ENCODE measurements around the gene ROS1. TPM values are rescaled to one million over a fixed set of nuclear protein-coding genes. Genes with fewer than 3 reads are reported as not detected.

Gene ROS1
- total and polyA plus RNA-seq, 4 donors = under 0.01 TPM; not detected in 3

- H3K4me3 ChIP-seq (ENCODE audit: low read depth in 1 of 3, low read length in 3 of 3) = no peak overlapping the region
- TF ChIP-seq HNF4A (conservative IDR thresholded peaks at IDR 0.05) (peak; percentile 18 to 53), ATF3 (IDR thresholded peaks at IDR 0.05) (no peak), ZBTB33 (IDR thresholded peaks at IDR 0.05) (no peak), SP1 (IDR thresholded peaks at IDR 0.05) (no peak), JUND (IDR thresholded peaks at IDR 0.05) (peak in 1 of 2 donors; percentile 9), CTCF (IDR thresholded peaks at IDR 0.05; ENCODE audit: low read depth, low read length, missing input control) (no peak), REST (IDR thresholded peaks at IDR 0.05) (no peak), GABPA (IDR thresholded peaks at IDR 0.05 in 1 of 2, conservative IDR thresholded peaks at IDR 0.05 in 1 of 2) (no peak), HNF4G (IDR thresholded peaks at IDR 0.05) (no peak), FOXA1 (IDR thresholded peaks at IDR 0.05) (peak; percentile 17), MAX (IDR thresholded peaks at IDR 0.05) (no peak), NR2F2 (IDR thresholded peaks at IDR 0.05) (no peak), YY1 (IDR thresholded peaks at IDR 0.05) (no peak), RAD21 (IDR thresholded peaks at IDR 0.05) (no peak), EGR1 (IDR thresholded peaks at IDR 0.05; ENCODE audit: low read depth in 2 of 2) (peak in 1 of 2 donors; percentile 57), RXRA (IDR thresholded peaks at IDR 0.05) (peak in 1 of 2 donors; percentile 26), TAF1 (conservative IDR thresholded peaks at IDR 0.05) (no peak), FOXA2 (IDR thresholded peaks at IDR 0.05) (no peak)
- H3K4me1 ChIP-seq (ENCODE audit: control insufficient read depth in 4 of 4, insufficient read depth in 4 of 4, low read length in 3 of 4) = no peaks in the 10 kb centered on the region
- DNase-seq (ENCODE audit: low spot score) = no peak
- H3K9me3 ChIP-seq (ENCODE audit: control insufficient read depth in 4 of 4, low read length in 3 of 4) = no peaks in the 10 kb centered on the region
- no peaks in the 10 kb centered on the region for H3K27me3 ChIP-seq (ENCODE audit: control insufficient read depth in 4 of 4, insufficient read depth in 4 of 4, low read length in 3 of 4)
- no peak overlapping the region for H3K27ac ChIP-seq (ENCODE audit: low read depth in 1 of 2, low read length in 2 of 2)
- H3K9ac ChIP-seq (ENCODE audit: low read depth in 1 of 2, low read length in 2 of 2) = no peak overlapping the region
- 51% methylated on average over 1 of the region's 1 CpG for WGBS
- H3K36me3 ChIP-seq (ENCODE audit: control insufficient read depth in 4 of 4, insufficient read depth in 3 of 4, low read depth in 1 of 4, low read length in 3 of 4) = no peaks in the 10 kb centered on the region
Observed at GRCh38 chr6:117354671-117355070, 71.1 kb downstream of the ROS1 start.
